Spleen (tissue), 13 donors: ENCODE results near the gene SLC9A4. TPM values are rescaled to one million over a fixed set of nuclear protein-coding genes. Genes with fewer than 3 reads are reported as not detected.

Experiments
- DNase-seq: peaks from one replicate; pipeline ENCODE4 v3.0.0-alpha.2; 2020
- H3K27ac ChIP-seq, 8 donors: fragments of 200-600 bp; sonication (generic) in 7 of 8; 1 replicate in 4 of 8; 2 replicates in 4 of 8; pipeline versions ENCODE4 v1.5.0 to v1.8.0; 2016 to 2021; ENCODE audit warnings: inconsistent platforms in 4 of 8, mild to moderate bottlenecking in 4 of 8, moderate library complexity in 1 of 8
- H3K27me3 ChIP-seq, 7 donors: fragments of 200-600 bp; sonication (generic) in 6 of 7; replicated peaks in 1 of 7; 1 replicate in 4 of 7; 2 replicates in 3 of 7; pipeline versions ENCODE4 v1.5.0 to v1.8.0; 2016 to 2021; ENCODE audit warnings: inconsistent platforms in 3 of 7, mild to moderate bottlenecking in 1 of 7
- H3K36me3 ChIP-seq, 6 donors: fragments of 200-600 bp; sonication (generic) in 5 of 6; 1 replicate in 4 of 6; 2 replicates in 2 of 6; pipeline versions ENCODE4 v1.5.0 to v1.8.0; 2016 to 2021; ENCODE audit warnings: inconsistent platforms in 2 of 6
- H3K4me1 ChIP-seq, 6 donors: fragments of 200-600 bp; sonication (generic) in 5 of 6; 1 replicate in 3 of 6; 2 replicates in 3 of 6; pipeline versions ENCODE4 v1.5.0 to v1.8.0; 2016 to 2021; ENCODE audit warnings: inconsistent platforms in 3 of 6
- H3K4me3 ChIP-seq, 8 donors: fragments of 200-600 bp; sonication (generic) in 7 of 8; 1 replicate in 4 of 8; 2 replicates in 4 of 8; pipeline versions ENCODE4 v1.5.0 to v1.8.0; 2016 to 2021; ENCODE audit warnings: inconsistent platforms in 4 of 8, mild to moderate bottlenecking in 4 of 8, moderate library complexity in 2 of 8
- H3K9me3 ChIP-seq, 8 donors: fragments of 200-600 bp; sonication (generic) in 7 of 8; 1 replicate in 4 of 8; 2 replicates in 4 of 8; pipeline versions ENCODE4 v1.5.0 to v1.8.0; 2016 to 2021; ENCODE audit warnings: inconsistent platforms in 4 of 8
- POLR2A ChIP-seq, 3 donors: fragments of 450-650 bp; IDR thresholded peaks; one replicate each; pipeline ENCODE4 v1.5.1; 2017; ENCODE audit warnings: antibody characterized with exemption in 3 of 3, mild to moderate bottlenecking in 1 of 3
- POLR2AphosphoS5 ChIP-seq, 3 donors: sonication (generic); formaldehyde crosslinking; IDR thresholded peaks; one replicate each; pipeline ENCODE4 v1.5.1; 2017; ENCODE audit warnings: antibody characterized with exemption in 3 of 3
- WGBS, 5 donors: extraction: QIAGEN DNeasy Blood & Tissue Kit in 3 of 5; methylation state at CpG; one replicate each; pipeline versions ENCODE4 v1.1.5 to v1.1.7; 2013 to 2018; 5-methylcytosine and 5-hydroxymethylcytosine counted together
- intact Hi-C: fragments of 100-400 bp; cut with DNase I; formaldehyde crosslinking; loops from one replicate; pipeline ENCODE4 v1.15.0; 2023; ENCODE audit warnings: low total_unique reads
- long read RNA-seq, 2 donors: transcript quantifications; one replicate each; lab custom pipeline, GENCODE V29; 2026
- polyA plus RNA-seq, 3 donors: library from polyadenylated mRNA; stranded (reverse); fragments of 200-250 nt; gene quantifications; one replicate each; pipeline ENCODE4 v1.2.1, GENCODE V29; 2013
- total RNA-seq, 7 donors: library from RNA; depleted of rRNA in 3 of 7; stranded (reverse); fragments of >200 nt in 3 of 7; fragmentation: NEBNext Ultra II Directional in 4 of 7; extraction: Animal tissue kit (Norgen Biotek cat#: 25700) in 4 of 7; gene quantifications; one replicate each; pipeline versions ENCODE4 v1.1.0 to v1.2.1, GENCODE V29; 2016 to 2021
- TF ChIP-seq, protein P1 (sequence below), 11 experiments: fragments of 200-600 bp in 7 of 11; fragments of 450-650 bp in 4 of 11; sonication (generic) in 4 of 11; IDR thresholded peaks in 8 of 11; conservative IDR thresholded peaks in 3 of 11; 1 replicate in 7 of 11; 2 replicates in 4 of 11; pipeline versions ENCODE4 v1.4.0 to v1.8.0; 2016 to 2021; ENCODE audit warnings: antibody characterized with exemption in 11 of 11, inconsistent platforms in 4 of 11, mild to moderate bottlenecking in 1 of 11
- donor health status: healthy with polysubstance abuse.
- donor health status: DM: no; HTN: no; CAD: no; lungs with moderate emphysema.
- donor health status: DM: no; HTN: no; CAD: no.
- donor health status: Bipolar disorder and iron deficiency.
- donor health status: healthy.
- donor health status: DM: no; HTN: no; CAD: no.
- donor health status: DM: yes; HTN: yes; CAD: no.

Gene SLC9A4, protein sequence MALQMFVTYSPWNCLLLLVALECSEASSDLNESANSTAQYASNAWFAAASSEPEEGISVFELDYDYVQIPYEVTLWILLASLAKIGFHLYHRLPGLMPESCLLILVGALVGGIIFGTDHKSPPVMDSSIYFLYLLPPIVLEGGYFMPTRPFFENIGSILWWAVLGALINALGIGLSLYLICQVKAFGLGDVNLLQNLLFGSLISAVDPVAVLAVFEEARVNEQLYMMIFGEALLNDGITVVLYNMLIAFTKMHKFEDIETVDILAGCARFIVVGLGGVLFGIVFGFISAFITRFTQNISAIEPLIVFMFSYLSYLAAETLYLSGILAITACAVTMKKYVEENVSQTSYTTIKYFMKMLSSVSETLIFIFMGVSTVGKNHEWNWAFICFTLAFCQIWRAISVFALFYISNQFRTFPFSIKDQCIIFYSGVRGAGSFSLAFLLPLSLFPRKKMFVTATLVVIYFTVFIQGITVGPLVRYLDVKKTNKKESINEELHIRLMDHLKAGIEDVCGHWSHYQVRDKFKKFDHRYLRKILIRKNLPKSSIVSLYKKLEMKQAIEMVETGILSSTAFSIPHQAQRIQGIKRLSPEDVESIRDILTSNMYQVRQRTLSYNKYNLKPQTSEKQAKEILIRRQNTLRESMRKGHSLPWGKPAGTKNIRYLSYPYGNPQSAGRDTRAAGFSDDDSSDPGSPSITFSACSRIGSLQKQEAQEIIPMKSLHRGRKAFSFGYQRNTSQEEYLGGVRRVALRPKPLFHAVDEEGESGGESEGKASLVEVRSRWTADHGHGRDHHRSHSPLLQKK
- under 1 TPM in 1 of 7 donors, not detected in 6; 0.10 TPM for total RNA-seq
- not detected for polyA plus RNA-seq
- long read RNA-seq, donor 1 = 0 reads
- long read RNA-seq, donor 2 = 0 reads

DNA sequence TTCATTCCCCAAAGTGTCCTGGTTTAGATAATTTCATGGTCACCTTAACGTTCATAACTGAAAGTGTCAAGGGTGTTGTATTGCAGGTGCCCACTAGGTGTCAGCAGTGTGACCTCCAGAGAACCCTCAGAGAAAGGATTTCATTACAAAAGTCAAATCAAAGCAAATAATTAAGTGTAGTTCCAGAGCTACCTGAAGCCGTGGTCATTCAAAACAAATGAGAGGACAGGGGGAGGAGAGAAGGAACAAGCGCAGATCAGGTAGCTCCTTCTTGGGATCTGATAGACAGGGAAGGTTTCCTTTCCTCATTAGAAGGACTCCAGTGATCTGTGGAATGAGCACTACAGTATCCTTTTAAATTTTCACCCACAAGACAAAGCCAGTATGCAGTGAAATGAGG is at the start of gene SLC9A4:
TSS of gene SLC9A4 (plus strand) at position 207 of the 400 bp plus-strand sequence. CDS start 534 bp downstream, outside the sequence.
- Histone ChIP-seq H3K4me1 (peaks cover 0 to 5% (median 0%) of the 10 kb centered on the region in 6 donors), H3K4me3 (no peak within 1 kb of the TSS), H3K9me3 (peaks cover 0 to 20% (median 13%) of the 10 kb centered on the region in 8 donors), H3K27ac (no peak within 1 kb of the TSS), H3K36me3 (no peaks in the 10 kb centered on the region), H3K27me3 (peaks cover 0 to 29% (median 0%) of the 10 kb centered on the region in 7 donors)
- no peak for TF ChIP-seq POLR2AphosphoS5 (IDR thresholded peaks at IDR 0.05)
- TF ChIP-seq, protein P1, sequence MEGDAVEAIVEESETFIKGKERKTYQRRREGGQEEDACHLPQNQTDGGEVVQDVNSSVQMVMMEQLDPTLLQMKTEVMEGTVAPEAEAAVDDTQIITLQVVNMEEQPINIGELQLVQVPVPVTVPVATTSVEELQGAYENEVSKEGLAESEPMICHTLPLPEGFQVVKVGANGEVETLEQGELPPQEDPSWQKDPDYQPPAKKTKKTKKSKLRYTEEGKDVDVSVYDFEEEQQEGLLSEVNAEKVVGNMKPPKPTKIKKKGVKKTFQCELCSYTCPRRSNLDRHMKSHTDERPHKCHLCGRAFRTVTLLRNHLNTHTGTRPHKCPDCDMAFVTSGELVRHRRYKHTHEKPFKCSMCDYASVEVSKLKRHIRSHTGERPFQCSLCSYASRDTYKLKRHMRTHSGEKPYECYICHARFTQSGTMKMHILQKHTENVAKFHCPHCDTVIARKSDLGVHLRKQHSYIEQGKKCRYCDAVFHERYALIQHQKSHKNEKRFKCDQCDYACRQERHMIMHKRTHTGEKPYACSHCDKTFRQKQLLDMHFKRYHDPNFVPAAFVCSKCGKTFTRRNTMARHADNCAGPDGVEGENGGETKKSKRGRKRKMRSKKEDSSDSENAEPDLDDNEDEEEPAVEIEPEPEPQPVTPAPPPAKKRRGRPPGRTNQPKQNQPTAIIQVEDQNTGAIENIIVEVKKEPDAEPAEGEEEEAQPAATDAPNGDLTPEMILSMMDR (IDR thresholded peaks at IDR 0.05 in 8 of 11, conservative IDR thresholded peaks at IDR 0.05 in 3 of 11) = peak; percentile 47 to 82 (median 78)
- WGBS, 5 donors = 2 to 18% (median 13%) methylated on average over 3 of the region's 3 CpGs
- intact Hi-C loops = loop anchor here (5.0 kb wide), 1 partner anchor 144 kb away; the partner anchor contains the start of gene SLC9A2
- no peak for DNase-seq

DNA sequence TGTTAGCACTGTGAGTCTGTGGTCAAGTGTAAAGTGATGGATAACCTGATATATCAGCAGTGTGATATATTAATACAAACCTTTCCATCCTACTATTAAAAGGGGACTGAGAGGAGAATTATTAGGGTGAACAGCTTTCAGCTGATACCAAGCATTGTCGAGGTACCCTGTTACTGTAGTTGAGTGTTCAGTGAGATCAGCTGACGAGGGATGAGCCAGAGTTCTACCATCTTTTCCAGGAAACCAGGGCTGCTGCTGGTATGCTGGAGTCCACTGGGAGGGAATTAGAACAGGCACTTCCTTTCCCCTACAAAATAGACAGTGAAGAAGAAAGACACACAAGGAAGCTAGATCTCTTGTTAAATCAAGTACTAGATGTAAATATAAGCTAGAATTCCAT is 49.7 kb upstream of the SLC9A4 start:
- whole genome bisulfite sequencing, 5 donors = 66 to 88% (median 77%) methylated on average over 2 of the region's 2 CpGs
- Histone ChIP-seq H3K4me3 (peak overlapping the region in 3 of 8 donors; percentile 0 to 55 (median 18)), H3K27me3 (no peaks in the 10 kb centered on the region), H3K4me1 (peaks cover 0 to 68% (median 27%) of the 10 kb centered on the region in 6 donors), H3K36me3 (no peaks in the 10 kb centered on the region), H3K27ac (peak overlapping the region in 7 of 8 donors; percentile 51 to 90 (median 81)), H3K9me3 (no peaks in the 10 kb centered on the region)
- intact Hi-C loops = no loop called here
- TF ChIP-seq, protein P1 (IDR thresholded peaks at IDR 0.05 in 8 of 11, conservative IDR thresholded peaks at IDR 0.05 in 3 of 11) = no peak
- TF ChIP-seq POLR2A (IDR thresholded peaks at IDR 0.05) (no peak), POLR2AphosphoS5 (IDR thresholded peaks at IDR 0.05) (no peak)
- no peak for DNase-seq

DNA sequence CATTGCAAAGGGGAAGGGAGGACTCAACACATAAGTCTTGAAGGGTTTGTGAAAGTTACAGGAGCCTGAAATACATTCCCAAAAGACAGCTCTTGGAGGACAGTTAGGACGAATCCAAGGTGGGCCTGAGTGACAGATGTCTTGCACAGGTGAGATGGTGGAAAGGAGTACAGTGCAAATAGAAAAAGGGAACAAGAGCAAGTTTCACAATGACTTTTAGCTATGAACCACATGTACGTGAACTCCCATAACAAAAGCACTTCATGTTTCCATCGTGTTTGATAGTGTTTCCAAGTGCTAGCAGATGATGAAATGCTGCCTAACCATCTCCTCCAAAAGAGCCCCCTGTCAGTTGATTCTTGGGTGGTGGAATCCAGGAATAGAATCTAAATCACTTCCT is 48.3 kb upstream of the SLC9A4 start:
- Histone ChIP-seq H3K27me3 (no peaks in the 10 kb centered on the region), H3K4me1 (peaks cover 0 to 57% (median 15%) of the 10 kb centered on the region in 6 donors), H3K36me3 (no peaks in the 10 kb centered on the region), H3K27ac (peak overlapping the region in 6 of 8 donors; percentile 58 to 90 (median 85)), H3K9me3 (no peaks in the 10 kb centered on the region), H3K4me3 (peak overlapping the region in 3 of 8 donors; percentile 0 to 55 (median 18))
- 24 to 40% (median 36%) methylated on average over 3 of the region's 3 CpGs for WGBS, 5 donors
- intact Hi-C loops = no loop called here
- peak in 1 of 3 donors; percentile 45 for TF ChIP-seq POLR2AphosphoS5 (IDR thresholded peaks at IDR 0.05)
- TF ChIP-seq, protein P1 (IDR thresholded peaks at IDR 0.05 in 8 of 11, conservative IDR thresholded peaks at IDR 0.05 in 3 of 11) = no peak
- no peak for DNase-seq
